Measurements from ENCODE around the gene FGFRL1. TPM values are rescaled to one million over a fixed set of nuclear protein-coding genes. Genes with fewer than 3 reads are reported as not detected.
A peak's percentile ranks its signal among the peaks of the same experiment; 100 is the strongest.

FGFRL1 gene
- total and polyA plus RNA-seq, 2 donors from 2014 or later = 22.0 to 25.5 TPM

DNA sequence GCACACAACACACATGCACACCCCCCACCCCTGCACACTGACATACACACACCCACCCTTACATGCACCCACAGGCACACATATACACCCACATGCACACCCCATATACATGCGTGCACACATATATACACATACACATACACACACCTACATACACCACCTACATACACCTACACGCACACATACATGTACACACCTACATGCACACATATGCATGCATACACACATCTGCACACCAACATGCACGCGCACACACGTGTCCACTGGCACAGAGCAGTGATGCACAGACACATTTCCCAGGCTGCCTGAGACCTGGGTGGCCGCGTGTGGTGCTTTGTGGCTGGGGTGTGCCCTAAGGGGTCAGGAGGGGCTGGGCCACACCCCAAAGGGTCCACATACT lies 31.7 kb downstream of the FGFRL1 start:
- intact Hi-C loops (cut with DNase I) = no loop called here
- Histone ChIP-seq H3K27me3 (ENCODE audit: control insufficient read depth, insufficient read depth, low read length) (peaks cover 6% of the 10 kb centered on the region), H3K27ac (ENCODE audit: low read depth in 2 of 2, low read length in 2 of 2) (no peak overlapping the region), H3K4me3 (ENCODE audit: low read length in 3 of 3) (no peak overlapping the region), H3K9me3 (ENCODE audit: control insufficient read depth in 2 of 3, insufficient read depth in 1 of 3, low read length in 3 of 3) (no peaks in the 10 kb centered on the region), H3K36me3 (ENCODE audit: control insufficient read depth in 2 of 3, insufficient read depth in 3 of 3, low read length in 3 of 3) (no peaks in the 10 kb centered on the region), H3K4me1 (ENCODE audit: control insufficient read depth in 2 of 3, insufficient read depth in 2 of 3, low read depth in 1 of 3, low read length in 3 of 3) (peaks cover 0 to 13% (median 2%) of the 10 kb centered on the region in 3 donors), H3K9ac (ENCODE audit: low read length in 3 of 3) (no peak overlapping the region)
- TF ChIP-seq, protein P1, sequence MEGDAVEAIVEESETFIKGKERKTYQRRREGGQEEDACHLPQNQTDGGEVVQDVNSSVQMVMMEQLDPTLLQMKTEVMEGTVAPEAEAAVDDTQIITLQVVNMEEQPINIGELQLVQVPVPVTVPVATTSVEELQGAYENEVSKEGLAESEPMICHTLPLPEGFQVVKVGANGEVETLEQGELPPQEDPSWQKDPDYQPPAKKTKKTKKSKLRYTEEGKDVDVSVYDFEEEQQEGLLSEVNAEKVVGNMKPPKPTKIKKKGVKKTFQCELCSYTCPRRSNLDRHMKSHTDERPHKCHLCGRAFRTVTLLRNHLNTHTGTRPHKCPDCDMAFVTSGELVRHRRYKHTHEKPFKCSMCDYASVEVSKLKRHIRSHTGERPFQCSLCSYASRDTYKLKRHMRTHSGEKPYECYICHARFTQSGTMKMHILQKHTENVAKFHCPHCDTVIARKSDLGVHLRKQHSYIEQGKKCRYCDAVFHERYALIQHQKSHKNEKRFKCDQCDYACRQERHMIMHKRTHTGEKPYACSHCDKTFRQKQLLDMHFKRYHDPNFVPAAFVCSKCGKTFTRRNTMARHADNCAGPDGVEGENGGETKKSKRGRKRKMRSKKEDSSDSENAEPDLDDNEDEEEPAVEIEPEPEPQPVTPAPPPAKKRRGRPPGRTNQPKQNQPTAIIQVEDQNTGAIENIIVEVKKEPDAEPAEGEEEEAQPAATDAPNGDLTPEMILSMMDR (IDR thresholded peaks at IDR 0.05; ENCODE audit: borderline replicate concordance, extremely low read depth, insufficient read depth) = no peak
- FAIRE-seq = no peak
- no peak for DNase-seq

DNA sequence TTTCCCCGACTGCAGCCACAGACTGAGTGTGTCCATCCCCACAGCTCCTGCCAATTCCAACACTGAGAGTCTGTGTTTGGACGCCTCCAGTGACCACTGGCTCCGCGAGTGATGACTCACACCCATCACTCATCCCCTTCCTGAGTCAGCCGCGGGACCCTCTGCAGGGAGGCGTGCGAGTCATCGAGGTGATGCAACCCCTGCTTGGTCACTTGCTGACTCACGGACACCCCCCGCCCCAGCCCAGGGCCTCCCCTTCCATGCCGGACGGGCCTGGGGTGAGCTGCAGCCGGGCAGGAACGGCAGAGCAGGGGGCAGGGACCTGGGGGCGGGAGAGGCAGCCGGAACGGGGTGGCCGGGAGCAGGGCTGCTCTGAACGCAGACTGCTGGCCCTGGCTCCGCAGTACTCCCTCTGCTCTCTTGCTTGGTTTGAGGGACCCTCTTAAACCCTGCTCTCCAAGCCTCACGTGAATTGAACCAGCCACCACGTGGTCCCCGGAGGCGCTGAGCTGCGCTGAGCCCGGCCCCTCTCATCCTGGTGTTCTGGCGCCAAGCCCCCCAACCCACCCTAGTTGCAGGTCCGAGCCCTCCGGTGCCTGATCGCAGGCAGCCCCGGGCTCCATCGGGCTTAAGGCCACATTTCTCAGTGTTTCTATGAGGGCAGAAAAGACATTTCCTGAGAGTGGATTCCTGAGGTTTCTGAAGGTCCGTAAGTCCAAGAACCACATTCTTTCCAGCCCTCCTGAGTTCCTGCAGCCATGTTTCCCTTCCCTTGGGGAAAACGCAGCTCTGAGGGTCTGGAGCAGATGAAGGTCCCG lies 32.4 kb downstream of the FGFRL1 start:
- intact Hi-C loops (cut with DNase I) = no loop called here
- Histone ChIP-seq H3K9me3 (ENCODE audit: control insufficient read depth in 2 of 3, insufficient read depth in 1 of 3, low read length in 3 of 3) (no peaks in the 10 kb centered on the region), H3K4me3 (ENCODE audit: low read length in 3 of 3) (no peak overlapping the region), H3K9ac (ENCODE audit: low read length in 3 of 3) (no peak overlapping the region), H3K27ac (ENCODE audit: low read depth in 2 of 2, low read length in 2 of 2) (no peak overlapping the region), H3K27me3 (ENCODE audit: control insufficient read depth, insufficient read depth, low read length) (peaks cover 6% of the 10 kb centered on the region), H3K4me1 (ENCODE audit: control insufficient read depth in 2 of 3, insufficient read depth in 2 of 3, low read depth in 1 of 3, low read length in 3 of 3) (peaks cover 0 to 13% (median 2%) of the 10 kb centered on the region in 3 donors), H3K36me3 (ENCODE audit: control insufficient read depth in 2 of 3, insufficient read depth in 3 of 3, low read length in 3 of 3) (no peaks in the 10 kb centered on the region)
- FAIRE-seq = no peak
- peak in 4 of 5 donors; percentile 59 to 97 (median 76) for DNase-seq
- TF ChIP-seq, protein P1 (IDR thresholded peaks at IDR 0.05; ENCODE audit: borderline replicate concordance, extremely low read depth, insufficient read depth) = no peak

DNA sequence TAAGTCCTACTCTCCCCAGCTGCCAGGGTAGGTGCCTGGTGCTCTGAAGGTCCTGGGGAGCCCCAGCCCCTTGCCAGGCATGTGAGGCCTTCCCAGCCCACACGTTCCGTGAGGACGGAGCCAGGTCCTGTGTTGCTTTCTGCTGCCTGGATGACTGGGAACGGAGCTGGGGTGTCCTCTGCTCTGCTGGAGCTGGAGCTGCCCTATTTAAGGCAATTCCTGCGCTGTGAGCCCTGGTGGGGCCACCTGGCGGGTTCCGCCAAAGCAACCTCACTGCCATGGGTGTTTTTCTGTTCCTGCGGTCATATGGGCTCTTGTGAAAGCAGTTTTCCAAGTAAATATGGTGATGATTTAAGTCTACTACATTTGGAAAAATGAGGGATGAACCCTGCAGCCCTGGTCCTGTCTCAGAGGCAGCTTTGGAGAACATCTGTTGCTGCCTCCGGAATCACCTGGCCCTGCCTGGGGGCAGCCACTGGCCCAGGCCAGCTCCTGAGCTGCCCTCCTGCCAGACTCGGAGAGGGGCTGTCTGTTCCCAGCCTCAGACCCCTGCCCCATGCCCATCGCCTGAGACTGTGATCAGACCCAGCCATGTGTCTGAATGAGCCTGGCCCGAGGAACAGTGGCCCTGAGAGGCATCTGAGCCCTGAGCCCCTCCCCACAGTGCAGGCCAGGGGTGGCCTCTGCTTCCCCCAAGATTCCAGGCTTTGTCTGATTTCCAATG lies 33.2 kb downstream of the FGFRL1 start:
- H3K9me3 ChIP-seq (ENCODE audit: control insufficient read depth in 2 of 3, insufficient read depth in 1 of 3, low read length in 3 of 3) = no peaks in the 10 kb centered on the region
- H3K9ac ChIP-seq (ENCODE audit: low read length in 3 of 3) = no peak overlapping the region
- intact Hi-C loops (cut with DNase I) = no loop called here
- no peak overlapping the region for H3K27ac ChIP-seq (ENCODE audit: low read depth in 2 of 2, low read length in 2 of 2)
- TF ChIP-seq, protein P1 (IDR thresholded peaks at IDR 0.05; ENCODE audit: borderline replicate concordance, extremely low read depth, insufficient read depth) = no peak
- no peaks in the 10 kb centered on the region for H3K36me3 ChIP-seq (ENCODE audit: control insufficient read depth in 2 of 3, insufficient read depth in 3 of 3, low read length in 3 of 3)
- DNase-seq (peak in 2 of 5 donors; percentile 48 to 60), FAIRE-seq (no peak)
- H3K27me3 ChIP-seq (ENCODE audit: control insufficient read depth, insufficient read depth, low read length) = peaks cover 6% of the 10 kb centered on the region
- H3K4me1 ChIP-seq (ENCODE audit: control insufficient read depth in 2 of 3, insufficient read depth in 2 of 3, low read depth in 1 of 3, low read length in 3 of 3) = peaks cover 0 to 11% (median 2%) of the 10 kb centered on the region in 3 donors
- no peak overlapping the region for H3K4me3 ChIP-seq (ENCODE audit: low read length in 3 of 3)
